A549 (cell line): ENCODE results near the gene KCNN3. TPM values are rescaled to one million over a fixed set of nuclear protein-coding genes. Genes with fewer than 3 reads are reported as not detected.

ENCODE experiments used
- ATAC-seq, 2 experiments: fragments of 200-7000 bp in 1 of 2; fragments of >200 bp in 1 of 2; cut with Nextera tagmentation in 1 of 2; cut with Tn5 transposase in 1 of 2; 3 replicates each; pipeline versions ENCODE4 v1.8.0 to v1.9.1; 2018 to 2020; ENCODE audit warnings: mild to moderate bottlenecking in 1 of 2, moderate library complexity in 1 of 2
- CTCF ChIA-PET: fragments of 300-600 bp; sonication (Branson Sonifier 250); formaldehyde crosslinking; extraction: SDS; loops from one replicate; lab custom pipeline; 2021; ENCODE audit warnings: antibody characterized with exemption, inconsistent platforms; lab: Yijun Ruan, JAX
- POLR2A ChIA-PET: fragments of 350-600 bp; formaldehyde crosslinking; extraction: SDS; loops from one replicate; lab custom pipeline; 2021; ENCODE audit warnings: antibody characterized with exemption, inconsistent platforms; lab: Yijun Ruan, JAX
- DNase-seq, 2 experiments: peaks; one replicate each; pipeline versions ENCODE4 v3.0.0 to v3.0.0-alpha.2; 2011 to 2016; ENCODE audit warnings: low read depth in 1 of 2, low spot score in 1 of 2
- FAIRE-seq: peaks from 2 replicates; lab custom pipeline; 2011; peaks lifted over from hg19 to GRCh38; lab: Jason Lieb, UNC
- H3K27ac ChIP-seq, 2 experiments: fragments of >200 bp; sonication (Bioruptor Twin); formaldehyde crosslinking; 3 replicates each; pipeline ENCODE4 v1.5.1; 2016 to 2017
- H3K4me1 ChIP-seq: fragments of >200 bp; sonication (Bioruptor Twin); formaldehyde crosslinking; 3 replicates; pipeline ENCODE4 v1.6.1; 2016
- H3K4me2 ChIP-seq: fragments of >200 bp; sonication (Bioruptor Twin); formaldehyde crosslinking; 3 replicates; pipeline ENCODE4 v1.6.1; 2016
- H3K4me3 ChIP-seq: fragments of >200 bp; sonication (Bioruptor Twin); formaldehyde crosslinking; 3 replicates; pipeline ENCODE4 v1.5.1; 2016
- H3K9me3 ChIP-seq: fragments of >200 bp; sonication (Bioruptor Twin); formaldehyde crosslinking; 3 replicates; pipeline ENCODE4 v1.6.1; 2016
- BHLHE40 ChIP-seq: IDR thresholded peaks from 2 replicates; pipeline ENCODE4 v1.6.1; 2012; ENCODE audit warnings: low read depth, low read length, inconsistent platforms
- CBX8 ChIP-seq: fragments of 200-600 bp; sonication (generic); IDR thresholded peaks from 2 replicates; pipeline ENCODE4 v1.6.1; 2016
- CHD2 ChIP-seq: fragments of 150-350 bp; IDR thresholded peaks from 2 replicates; pipeline ENCODE4 v1.6.1; 2014; ENCODE audit warnings: low read length; ENCODE audit not compliant: partially characterized antibody
- E2F6 ChIP-seq: IDR thresholded peaks from 2 replicates; pipeline ENCODE4 v1.6.1; 2012; ENCODE audit warnings: low read depth, borderline replicate concordance
- EHMT2 ChIP-seq: fragments of 200-600 bp; sonication (generic); IDR thresholded peaks from 2 replicates; pipeline ENCODE4 v1.6.1; 2016; ENCODE audit warnings: antibody characterized with exemption, low read depth, mild to moderate bottlenecking, moderate library complexity
- EP300 ChIP-seq, 2 experiments: fragments of >200 bp; sonication (Bioruptor Twin); formaldehyde crosslinking; IDR thresholded peaks; 2 replicates in 1 of 2; 3 replicates in 1 of 2; pipeline ENCODE4 v1.6.1; 2016 to 2017
- ESRRA ChIP-seq: fragments of 150-350 bp; IDR thresholded peaks from 2 replicates; pipeline ENCODE4 v1.6.1; 2014; ENCODE audit warnings: mild to moderate bottlenecking, low read length, borderline replicate concordance
- FOSB ChIP-seq: fragments of 250-450 bp; sonication (Bioruptor Pico); IDR thresholded peaks from 2 replicates; pipeline ENCODE4 v1.5.0; 2020; ENCODE audit warnings: mild to moderate bottlenecking, moderate library complexity
- FOXS1 ChIP-seq: fragments of 250-450 bp; sonication (Bioruptor Pico); IDR thresholded peaks from 2 replicates; pipeline ENCODE4 v1.5.0; 2020; ENCODE audit warnings: mild to moderate bottlenecking, moderate library complexity
- HMGXB4 ChIP-seq: fragments of 250-450 bp; sonication (Bioruptor Pico); IDR thresholded peaks from 2 replicates; pipeline ENCODE4 v1.5.0; 2021; ENCODE audit warnings: mild to moderate bottlenecking, moderate library complexity, borderline replicate concordance
- HOXA7 ChIP-seq: fragments of 250-450 bp; sonication (Bioruptor Pico); IDR thresholded peaks from 2 replicates; pipeline ENCODE4 v1.5.0; 2020; ENCODE audit warnings: mild to moderate bottlenecking, moderate library complexity
- HOXB5 ChIP-seq: fragments of 250-450 bp; sonication (Bioruptor Pico); IDR thresholded peaks from 2 replicates; pipeline ENCODE4 v1.5.0; 2020; ENCODE audit warnings: mild to moderate bottlenecking, moderate library complexity
- KDM1A ChIP-seq: fragments of 200-600 bp; sonication (generic); IDR thresholded peaks from 2 replicates; pipeline ENCODE4 v1.6.1; 2016; ENCODE audit warnings: low read depth, mild to moderate bottlenecking
- NFE2L2 ChIP-seq: fragments of 150-350 bp; conservative IDR thresholded peaks from 2 replicates; pipeline ENCODE4 v1.6.1; 2014; ENCODE audit warnings: low read length
- POLR2A ChIP-seq: IDR thresholded peaks from 2 replicates; pipeline ENCODE4 v1.6.1; 2012; ENCODE audit warnings: mild to moderate bottlenecking, low read length
- RAD21 ChIP-seq, 2 experiments: fragments of >200 bp in 1 of 2; sonication (Bioruptor Twin) in 1 of 2; formaldehyde crosslinking in 1 of 2; IDR thresholded peaks in 1 of 2; conservative IDR thresholded peaks in 1 of 2; 2 replicates in 1 of 2; 3 replicates in 1 of 2; pipeline ENCODE4 v1.6.1; 2012 to 2018; ENCODE audit warnings: inconsistent platforms in 1 of 2
- RARB ChIP-seq: fragments of 250-450 bp; sonication (Bioruptor Pico); IDR thresholded peaks from 2 replicates; pipeline ENCODE4 v1.8.0; 2021; ENCODE audit warnings: mild to moderate bottlenecking, moderate library complexity
- RNF2 ChIP-seq: fragments of 200-600 bp; sonication (generic); IDR thresholded peaks from 2 replicates; pipeline ENCODE4 v1.6.1; 2016; ENCODE audit warnings: low read depth, mild to moderate bottlenecking, antibody characterized with exemption, moderate library complexity, borderline replicate concordance
- SMC3 ChIP-seq: fragments of >200 bp; sonication (Bioruptor Twin); formaldehyde crosslinking; IDR thresholded peaks from 3 replicates; pipeline ENCODE4 v1.6.1; 2018; ENCODE audit warnings: inconsistent platforms
- TP53 ChIP-seq: fragments of 250-450 bp; sonication (Bioruptor Pico); IDR thresholded peaks from 2 replicates; pipeline ENCODE4 v1.5.0; 2021; ENCODE audit warnings: mild to moderate bottlenecking, moderate library complexity
- ZC3H11A ChIP-seq: fragments of 450-650 bp; IDR thresholded peaks from 2 replicates; pipeline ENCODE4 v1.6.1; 2014; ENCODE audit warnings: antibody characterized with exemption, mild to moderate bottlenecking
- ZFP36 ChIP-seq: fragments of 450-650 bp; IDR thresholded peaks from 2 replicates; pipeline ENCODE4 v1.6.1; 2014; ENCODE audit warnings: borderline replicate concordance; ENCODE audit not compliant: partially characterized antibody
- WGBS: methylation state at CpG from one replicate; pipeline ENCODE4 v1.1.6; 2017; ENCODE audit errors: missing lambda C conversion rate; 5-methylcytosine and 5-hydroxymethylcytosine counted together
- polyA plus RNA-seq, 4 experiments: library from polyadenylated mRNA; depleted of rRNA in 3 of 4; stranded (reverse); fragments of >200 nt; fragmentation: RNase III in 1 of 4; extraction: RNeasy Plus Mini Kit Qiagen cat#74134 plus additional on column Dnase treatment in 1 of 4; gene quantifications; 2 replicates in 3 of 4; 3 replicates in 1 of 4; pipeline ENCODE4 v1.2.3, GENCODE V29; 2011 to 2017
- TF ChIP-seq, protein P1 (sequence below): fragments of >200 bp; sonication (Bioruptor Twin); formaldehyde crosslinking; IDR thresholded peaks from 3 replicates; pipeline ENCODE4 v1.5.1; 2016
- TF ChIP-seq, protein P2 (sequence below): fragments of 250-450 bp; sonication (Bioruptor Pico); IDR thresholded peaks from 2 replicates; pipeline ENCODE4 v1.5.0; 2020; ENCODE audit warnings: low read depth, mild to moderate bottlenecking, moderate library complexity
- TF ChIP-seq, protein P3 (sequence below): IDR thresholded peaks from 2 replicates; pipeline ENCODE4 v1.6.1; 2012

Gene KCNN3
- polyA plus RNA-seq, 2 of the 4 experiments (the other 2 are of a cell fraction): 0.01 to 0.03 TPM

- H3K27ac ChIP-seq: no peak overlapping the region
- no peak overlapping the region for H3K4me2 ChIP-seq
- peak; percentile 95 to 98 for ATAC-seq
- peak; percentile 63 to 76 for DNase-seq
- no peak overlapping the region for H3K4me3 ChIP-seq
- FAIRE-seq: no peak
- H3K4me1 ChIP-seq: no peaks in the 10 kb centered on the region
- ChIA-PET CTCF (interaction anchor here (0.6 to 1.8 kb wide), 9 partner anchors 14 to 397 kb away, joined by 3 to 9 read pairs (median 3); no protein-coding TSS in a partner anchor), POLR2A (no interaction called here)
- TF ChIP-seq, protein P1, sequence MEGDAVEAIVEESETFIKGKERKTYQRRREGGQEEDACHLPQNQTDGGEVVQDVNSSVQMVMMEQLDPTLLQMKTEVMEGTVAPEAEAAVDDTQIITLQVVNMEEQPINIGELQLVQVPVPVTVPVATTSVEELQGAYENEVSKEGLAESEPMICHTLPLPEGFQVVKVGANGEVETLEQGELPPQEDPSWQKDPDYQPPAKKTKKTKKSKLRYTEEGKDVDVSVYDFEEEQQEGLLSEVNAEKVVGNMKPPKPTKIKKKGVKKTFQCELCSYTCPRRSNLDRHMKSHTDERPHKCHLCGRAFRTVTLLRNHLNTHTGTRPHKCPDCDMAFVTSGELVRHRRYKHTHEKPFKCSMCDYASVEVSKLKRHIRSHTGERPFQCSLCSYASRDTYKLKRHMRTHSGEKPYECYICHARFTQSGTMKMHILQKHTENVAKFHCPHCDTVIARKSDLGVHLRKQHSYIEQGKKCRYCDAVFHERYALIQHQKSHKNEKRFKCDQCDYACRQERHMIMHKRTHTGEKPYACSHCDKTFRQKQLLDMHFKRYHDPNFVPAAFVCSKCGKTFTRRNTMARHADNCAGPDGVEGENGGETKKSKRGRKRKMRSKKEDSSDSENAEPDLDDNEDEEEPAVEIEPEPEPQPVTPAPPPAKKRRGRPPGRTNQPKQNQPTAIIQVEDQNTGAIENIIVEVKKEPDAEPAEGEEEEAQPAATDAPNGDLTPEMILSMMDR: peak; percentile 45
- TF ChIP-seq ZC3H11A (no peak), TP53 (CRISPR knock-in tag) (no peak), EP300 (IDR thresholded peaks at IDR 0.05) (no peak), EHMT2 (no peak), BHLHE40 (no peak), POLR2A (no peak), FOXS1 (CRISPR knock-in tag) (no peak), RARB (CRISPR knock-in tag) (no peak), RAD21 (conservative IDR thresholded peaks at IDR 0.05 in 1 of 2, IDR thresholded peaks at IDR 0.05 in 1 of 2) (peak in 1 of 2 experiments; percentile 51; a peak in 2 of 5 replicates), E2F6 (no peak), HOXB5 (CRISPR knock-in tag) (no peak), HOXA7 (CRISPR knock-in tag) (no peak), SMC3 (peak; percentile 53), FOSB (no peak), ZFP36 (no peak), NFE2L2 (no peak), CHD2 (no peak), CBX8 (no peak), ESRRA (no peak)
- TF ChIP-seq, protein P2, sequence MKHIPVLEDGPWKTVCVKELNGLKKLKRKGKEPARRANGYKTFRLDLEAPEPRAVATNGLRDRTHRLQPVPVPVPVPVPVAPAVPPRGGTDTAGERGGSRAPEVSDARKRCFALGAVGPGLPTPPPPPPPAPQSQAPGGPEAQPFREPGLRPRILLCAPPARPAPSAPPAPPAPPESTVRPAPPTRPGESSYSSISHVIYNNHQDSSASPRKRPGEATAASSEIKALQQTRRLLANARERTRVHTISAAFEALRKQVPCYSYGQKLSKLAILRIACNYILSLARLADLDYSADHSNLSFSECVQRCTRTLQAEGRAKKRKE (CRISPR knock-in tag): no peak
- TF ChIP-seq, protein P3, sequence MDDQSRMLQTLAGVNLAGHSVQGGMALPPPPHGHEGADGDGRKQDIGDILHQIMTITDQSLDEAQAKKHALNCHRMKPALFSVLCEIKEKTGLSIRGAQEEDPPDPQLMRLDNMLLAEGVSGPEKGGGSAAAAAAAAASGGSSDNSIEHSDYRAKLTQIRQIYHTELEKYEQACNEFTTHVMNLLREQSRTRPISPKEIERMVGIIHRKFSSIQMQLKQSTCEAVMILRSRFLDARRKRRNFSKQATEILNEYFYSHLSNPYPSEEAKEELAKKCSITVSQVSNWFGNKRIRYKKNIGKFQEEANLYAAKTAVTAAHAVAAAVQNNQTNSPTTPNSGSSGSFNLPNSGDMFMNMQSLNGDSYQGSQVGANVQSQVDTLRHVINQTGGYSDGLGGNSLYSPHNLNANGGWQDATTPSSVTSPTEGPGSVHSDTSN: no peak
- no peaks in the 10 kb centered on the region for H3K9me3 ChIP-seq
- 5% methylated on average over 3 of the region's 3 CpGs for WGBS
These were observed 104.1 kb downstream of the KCNN3 start for GRCh38 chr1:154765970-154766369.

DNA sequence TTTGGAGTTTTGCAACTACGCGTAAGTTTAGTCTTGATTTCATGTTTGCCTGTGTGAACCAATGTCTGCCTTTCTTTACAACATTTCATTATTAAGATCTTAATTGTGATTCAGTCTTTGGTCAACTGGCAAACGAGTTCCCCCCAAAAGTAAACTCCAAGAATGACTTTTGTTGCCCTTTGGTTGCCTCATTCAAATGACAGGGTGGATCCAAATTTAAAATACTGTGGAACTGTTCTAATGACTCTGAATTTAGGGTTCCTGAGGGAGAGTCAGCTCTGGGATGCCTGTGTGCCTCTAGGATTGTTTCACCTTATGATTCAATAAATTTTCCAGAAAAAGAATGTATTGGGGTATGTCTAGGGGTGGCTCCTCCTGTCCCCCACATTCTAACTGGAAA is 105.3 kb downstream of the KCNN3 start:
- Histone ChIP-seq H3K4me1 (no peaks in the 10 kb centered on the region), H3K4me3 (no peak overlapping the region), H3K27ac (no peak overlapping the region), H3K9me3 (no peaks in the 10 kb centered on the region), H3K4me2 (no peak overlapping the region)
- no peak for FAIRE-seq
- DNase-seq: no peak
- POLR2A ChIA-PET: no interaction called here
- 67% methylated on average over 3 of the region's 3 CpGs for WGBS
- no peak for ATAC-seq
- CTCF ChIA-PET: interaction anchor here (0.6 to 1.1 kb wide), 4 partner anchors 10 to 1404 kb away, joined by 3 read pairs; no protein-coding TSS in a partner anchor
- peak; percentile 54; the same call in 1 of the 2 replicates for TF ChIP-seq CBX8
- no peak for TF ChIP-seq EHMT2
- TF ChIP-seq, protein P3: no peak
- TF ChIP-seq RNF2: 0 out of 2 replicates have a peak, but pooled peaks have one; percentile 21
- TF ChIP-seq E2F6: no peak
- TF ChIP-seq KDM1A: no peak
- no peak for TF ChIP-seq NFE2L2
- no peak for TF ChIP-seq HMGXB4 (CRISPR knock-in tag)
